OCI-M1 (cell line): ENCODE data around the gene NEDD8.

Experiments
- DNase-seq: peaks from one replicate; lab custom pipeline; 2025; lab: John Stamatoyannopoulos, UW

The NEDD8 gene

DNA sequence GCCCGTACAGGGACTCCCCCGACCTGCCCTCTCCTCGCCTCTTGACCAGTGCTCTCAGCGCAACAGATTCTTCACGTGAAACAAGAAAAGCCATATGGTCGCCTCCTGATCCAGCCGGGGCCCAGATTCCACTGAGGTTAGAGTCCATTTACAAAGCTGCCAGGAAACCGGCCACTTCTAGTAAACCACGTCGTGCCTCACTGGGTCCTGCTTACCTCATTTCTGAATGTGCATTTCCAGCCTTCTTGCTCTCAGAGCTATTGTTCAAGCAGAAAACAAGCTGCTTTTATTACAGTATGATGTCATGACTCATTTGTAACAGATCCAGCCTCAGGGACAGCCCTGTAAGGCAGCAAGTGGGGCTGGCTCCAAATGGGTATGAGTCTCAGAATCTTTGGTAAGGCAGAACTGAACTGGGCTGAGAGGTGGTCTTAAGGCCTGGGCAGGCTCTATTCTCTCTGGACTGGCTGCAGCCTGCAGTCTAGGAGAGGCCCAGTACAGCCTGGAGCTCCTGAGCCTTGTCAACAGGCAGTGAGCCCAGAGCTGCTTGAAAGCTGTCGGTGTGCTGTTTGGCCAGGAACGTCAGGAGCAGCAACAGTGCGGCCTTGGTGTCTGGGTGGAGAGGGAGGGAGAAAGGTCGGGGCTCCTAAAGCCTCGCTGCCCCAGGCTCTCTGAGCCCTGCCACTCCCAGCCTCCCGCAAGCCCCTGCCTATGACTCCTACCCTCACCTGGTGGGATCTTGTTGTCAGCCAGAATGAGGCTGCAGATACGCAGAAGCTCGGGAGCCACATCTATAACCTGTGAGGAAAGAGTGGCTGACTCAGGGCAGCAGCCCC lies 52.0 kb downstream of the NEDD8 start:
- DNase-seq: no peak

DNA sequence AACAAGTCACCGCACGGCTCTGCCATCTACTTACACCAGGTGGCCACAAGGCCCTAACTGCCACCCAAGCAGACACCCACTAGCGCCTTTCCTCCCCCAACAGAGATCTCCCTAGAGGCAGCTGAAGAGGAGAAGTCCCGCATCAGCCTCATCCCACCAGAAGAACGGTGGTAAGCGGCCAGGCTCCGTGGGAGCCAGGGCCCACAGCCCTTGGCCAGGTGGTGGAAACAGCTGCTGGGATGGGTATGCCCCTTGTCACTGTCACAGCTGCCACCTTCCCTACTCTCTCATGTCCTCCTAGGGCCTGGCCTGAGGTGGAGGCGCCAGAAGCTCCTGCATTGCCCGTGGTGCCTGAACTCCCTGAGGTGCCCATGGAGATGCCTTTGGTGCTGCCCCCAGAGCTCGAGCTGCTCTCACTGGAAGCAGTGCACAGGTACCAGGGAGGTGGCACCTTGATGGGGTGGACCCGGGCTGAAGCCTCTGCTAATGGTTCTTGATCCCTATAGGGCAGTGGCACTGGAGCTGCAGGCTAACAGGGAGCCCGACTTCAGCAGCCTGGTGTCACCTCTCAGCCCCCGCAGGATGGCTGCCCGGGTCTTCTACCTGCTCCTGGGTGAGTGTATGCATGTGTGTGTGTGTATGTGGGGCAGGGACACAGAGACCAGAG lies 52.7 kb downstream of the NEDD8 start:
- DNase-seq: no peak

DNA sequence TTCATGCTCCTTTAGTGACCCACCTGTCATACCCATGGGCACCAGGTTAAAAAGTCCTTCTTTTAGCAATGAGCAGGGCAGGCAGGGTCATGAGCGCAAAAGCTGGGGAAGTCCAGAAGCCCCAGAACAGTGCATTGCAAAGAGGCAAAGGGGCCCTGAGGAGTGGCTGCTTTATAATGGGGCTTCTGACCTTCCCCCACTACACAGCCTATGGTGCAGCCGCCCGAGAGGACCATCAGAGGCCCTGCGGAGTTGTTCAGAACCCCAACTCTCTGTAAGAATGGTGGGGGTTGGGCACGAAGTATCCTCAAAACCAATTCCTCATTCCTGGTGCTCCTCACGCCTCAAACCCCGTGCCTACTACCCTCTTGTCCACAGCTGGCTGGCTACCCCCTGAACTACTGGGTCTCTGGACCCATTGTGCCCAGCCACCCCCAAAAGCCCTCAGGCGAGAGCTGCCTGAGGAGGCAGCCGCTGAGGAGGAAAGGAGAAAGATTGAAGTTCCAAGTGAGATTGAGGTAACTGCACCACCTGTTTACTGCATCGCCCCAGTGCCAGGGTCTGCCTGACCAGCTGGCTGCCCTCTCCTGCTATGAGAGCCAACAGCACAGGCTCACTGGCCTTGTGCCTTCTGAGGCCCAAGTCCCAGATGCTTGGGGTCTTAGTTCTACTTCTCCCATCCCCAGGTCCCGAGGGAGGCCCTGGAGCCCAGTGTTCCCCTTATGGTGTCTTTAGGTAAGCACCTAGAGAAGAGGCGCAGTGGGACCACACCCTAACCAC lies 53.6 kb downstream of the NEDD8 start:
- no peak for DNase-seq

DNA sequence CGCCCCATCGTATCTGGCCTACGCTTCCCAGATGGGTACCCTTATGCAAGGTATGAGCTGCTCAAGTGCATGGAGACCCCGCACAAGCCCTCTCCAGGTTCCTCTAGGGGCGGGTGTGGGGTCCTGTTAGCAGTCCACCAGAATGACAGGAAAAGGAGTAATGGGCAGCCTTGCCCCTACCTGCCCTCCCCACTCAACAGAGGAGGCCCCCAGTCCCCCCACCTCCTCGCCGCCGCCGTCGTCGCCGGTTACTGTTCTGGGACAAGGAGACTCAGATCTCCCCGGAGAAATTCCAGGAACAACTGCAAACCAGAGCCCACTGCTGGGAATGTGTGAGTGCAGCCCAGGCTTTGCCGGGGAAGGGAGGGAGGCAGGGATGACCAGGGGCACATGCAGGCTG lies 54.3 kb downstream of the NEDD8 start:
- DNase-seq: no peak

DNA sequence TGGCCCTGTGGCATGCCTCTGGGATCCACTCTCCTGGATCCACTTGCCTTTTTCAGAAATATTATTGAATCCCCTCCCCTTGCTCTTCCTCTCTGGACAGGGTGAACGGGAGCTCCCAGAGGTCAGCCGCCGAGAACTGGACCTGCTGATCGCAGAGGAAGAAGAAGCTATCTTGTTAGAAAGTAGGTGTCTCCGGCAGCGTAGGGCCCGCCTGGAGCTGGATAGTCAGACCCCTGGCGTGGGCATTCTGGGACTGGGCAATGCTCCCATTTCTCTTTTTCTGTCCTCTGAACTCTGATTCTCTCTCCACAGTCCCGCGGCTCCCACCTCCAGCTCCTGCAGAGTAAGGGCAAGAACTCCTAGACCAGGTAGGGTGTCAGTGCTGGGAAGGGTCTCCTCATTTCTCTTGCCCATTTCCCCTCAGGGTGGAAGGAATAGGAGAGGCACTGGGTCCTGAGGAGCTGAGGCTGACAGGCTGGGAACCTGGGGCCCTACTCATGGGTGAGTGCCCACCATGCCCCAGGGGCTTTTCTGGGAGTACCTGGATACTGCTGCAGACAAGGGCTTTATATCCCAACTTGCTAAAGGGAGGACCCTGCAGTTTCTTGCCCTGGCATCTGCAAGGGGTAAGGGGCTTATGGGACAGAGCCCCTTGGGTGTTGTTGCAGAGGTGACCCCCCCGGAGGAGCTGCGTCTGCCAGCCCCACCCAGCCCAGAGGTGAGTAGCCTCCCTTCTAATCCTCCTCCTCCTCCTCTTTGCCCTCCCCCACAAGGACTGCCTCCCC lies 54.9 kb downstream of the NEDD8 start:
- no peak for DNase-seq

DNA sequence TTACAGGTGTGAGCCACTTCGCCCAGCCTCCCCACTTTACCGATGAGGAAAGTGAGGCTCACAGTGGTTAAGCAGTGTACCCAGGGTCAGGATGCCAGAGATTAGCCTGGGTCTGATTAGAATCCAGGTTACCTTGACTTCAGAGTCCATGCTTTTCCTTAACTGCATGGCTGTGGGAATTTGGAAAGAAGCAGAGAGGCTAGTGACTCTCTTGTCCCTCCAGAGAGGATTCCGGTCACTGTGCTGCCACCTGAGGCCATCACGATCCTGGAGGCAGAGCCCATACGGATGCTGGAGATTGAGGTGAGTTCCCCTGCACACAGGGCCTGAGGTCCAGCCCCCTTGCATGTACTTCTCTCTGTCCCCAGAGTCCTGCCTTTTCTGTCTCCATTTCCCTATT lies 55.6 kb downstream of the NEDD8 start:
- DNase-seq: no peak

DNA sequence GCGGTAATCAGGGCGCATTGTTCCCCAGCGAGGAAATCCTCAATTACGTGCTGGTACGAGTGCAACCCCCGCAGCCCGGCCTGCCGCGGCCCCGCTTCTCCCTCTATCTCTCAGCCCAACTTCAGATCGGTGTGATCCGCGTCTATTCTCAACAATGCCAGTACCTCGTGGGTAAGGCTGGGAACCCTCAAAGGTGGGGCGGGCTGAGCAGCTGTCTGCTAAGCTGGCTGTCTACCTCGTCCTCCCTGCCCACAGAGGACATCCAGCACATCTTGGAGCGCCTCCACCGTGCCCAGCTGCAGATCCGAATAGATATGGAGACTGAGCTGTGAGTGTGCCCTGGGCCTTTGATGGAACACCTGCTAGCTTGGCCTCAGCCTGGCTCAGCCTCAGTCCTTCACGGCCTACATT lies 59.3 kb downstream of the NEDD8 start:
- DNase-seq: no peak

DNA sequence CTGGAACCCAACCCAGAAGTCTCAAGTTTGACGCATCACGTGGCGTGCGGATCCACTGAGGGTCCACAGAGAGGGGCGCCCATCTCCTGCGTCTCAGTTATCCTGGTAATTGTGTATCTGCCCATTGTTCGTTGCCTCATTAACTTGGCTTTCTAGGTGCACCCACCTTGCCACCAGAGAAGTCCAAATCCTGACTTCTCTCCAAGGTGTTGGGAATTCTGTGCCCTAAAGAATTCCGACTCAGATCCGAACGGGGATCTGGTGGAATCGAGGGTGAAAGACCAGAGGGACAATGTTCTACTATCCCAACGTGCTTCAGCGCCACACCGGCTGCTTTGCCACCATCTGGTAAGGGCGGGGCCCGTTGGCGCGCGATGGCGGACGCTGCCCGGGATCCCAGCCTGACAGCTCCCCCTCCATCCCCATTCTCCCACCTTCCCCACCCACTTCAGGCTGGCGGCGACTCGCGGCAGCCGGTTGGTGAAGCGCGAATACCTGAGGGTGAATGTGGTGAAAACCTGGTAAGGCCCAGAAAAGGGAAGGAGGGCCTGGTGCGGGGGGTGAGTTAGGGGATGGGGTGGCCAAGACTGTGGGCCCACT lies 59.8 kb downstream of the NEDD8 start:
- no peak for DNase-seq

DNA sequence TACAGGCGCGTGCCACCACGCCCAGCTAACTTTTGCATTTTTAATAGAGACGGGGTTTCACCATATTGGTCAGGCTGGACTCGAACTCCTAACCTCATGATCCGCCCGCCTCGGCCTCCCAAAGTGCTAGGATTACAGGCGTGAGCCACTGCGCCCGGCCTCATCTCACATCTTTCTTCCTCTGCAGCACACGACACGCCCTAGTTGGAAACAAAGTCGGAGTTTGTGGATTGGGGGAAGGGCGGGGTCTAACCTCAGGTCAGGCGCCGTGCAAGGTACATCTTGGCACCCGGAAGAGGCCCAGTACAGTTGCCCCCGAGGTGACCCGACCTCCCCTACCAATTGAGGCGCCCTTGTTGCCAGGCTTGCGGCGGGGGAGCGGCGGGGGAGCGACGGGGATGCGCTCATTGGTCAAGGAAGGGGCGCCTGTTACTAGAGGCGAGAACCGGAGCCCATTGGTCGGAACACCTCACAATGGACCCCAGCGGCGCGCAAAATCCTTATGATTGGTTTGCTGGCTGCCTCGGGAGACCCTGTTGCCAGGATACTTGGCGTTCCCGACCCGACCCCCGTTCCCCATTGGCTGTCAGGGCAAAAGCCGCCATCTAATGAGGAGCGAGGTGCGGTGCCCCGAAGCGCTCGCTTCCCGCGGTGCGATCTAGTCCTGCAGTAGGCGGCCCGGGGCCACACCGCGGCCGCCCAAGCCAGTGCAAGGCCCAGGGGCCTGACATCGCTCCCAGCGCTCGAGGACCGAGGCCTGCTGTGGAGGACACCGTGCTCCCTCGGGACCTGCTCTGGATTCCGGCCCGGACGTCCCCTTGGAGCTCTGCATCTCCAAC lies 60.5 kb downstream of the NEDD8 start, which contains the start of gene REC8:
Gene REC8 (plus strand): TSS at position 659 of the 839 bp plus-strand sequence. CDS start 473 bp downstream, outside the sequence.
- peak; percentile 94 for DNase-seq

DNA sequence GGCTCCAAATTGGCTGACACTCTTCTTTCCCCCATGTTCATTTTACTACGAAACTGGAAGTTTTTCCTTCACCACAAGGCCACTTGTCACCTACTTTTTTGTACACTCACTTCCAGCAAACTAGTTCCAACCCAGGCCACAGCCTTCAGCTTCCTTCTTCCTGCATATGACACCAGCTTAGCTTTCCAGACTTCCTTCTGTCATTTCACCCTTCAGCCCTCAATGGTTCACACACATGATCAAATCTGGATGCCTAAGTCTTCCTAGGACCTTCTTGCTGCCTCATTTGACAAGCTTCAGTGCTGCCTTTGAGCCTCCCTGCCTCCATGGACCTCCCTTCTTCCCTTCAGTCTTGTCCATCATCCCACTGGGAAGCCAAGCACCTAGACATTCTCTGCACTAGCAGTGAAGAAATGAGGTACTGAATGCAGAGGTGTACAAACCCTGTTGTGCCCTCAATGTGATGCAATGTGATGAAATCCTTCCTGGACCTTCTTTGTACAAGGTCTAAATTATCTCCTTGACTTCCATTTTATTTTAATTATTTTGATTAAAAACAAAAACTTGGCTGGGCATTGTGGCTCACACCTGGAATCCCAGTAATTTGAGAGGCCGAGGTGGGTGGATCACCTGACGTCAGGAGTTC lies 64.6 kb downstream of the NEDD8 start:
- peak; percentile 57 for DNase-seq
